ENCODE measurements around the gene PRUNE2.

GRCh38 chr9:76893395-76893932 lies 12.4 kb downstream of the PRUNE2 start:
- TF ChIP-seq EZH2phosphoT487 (IDR thresholded peaks at IDR 0.05; ENCODE audit: borderline replicate concordance) (no peak), JUND (IDR thresholded peaks at IDR 0.05) (no peak), POLR2A (IDR thresholded peaks at IDR 0.05; ENCODE audit: borderline replicate concordance, extremely low read depth, insufficient read depth, insufficient read length) (no peak), CTCF (IDR thresholded peaks at IDR 0.05 in 2 of 3, conservative IDR thresholded peaks at IDR 0.05 in 1 of 3; ENCODE audit: borderline replicate concordance in 1 of 3, insufficient read depth in 1 of 3, low read depth in 2 of 3, low read length in 2 of 3) (no peak), EGR1 (IDR thresholded peaks at IDR 0.05; ENCODE audit: low read depth) (no peak), REST (IDR thresholded peaks at IDR 0.05; ENCODE audit: low read depth) (no peak), YY1 (IDR thresholded peaks at IDR 0.05; ENCODE audit: extremely low read depth, insufficient replicate concordance, low read depth, low read length) (no peak), CBX3 (IDR thresholded peaks at IDR 0.05; ENCODE audit: low read depth) (no peak), EZH2 (IDR thresholded peaks at IDR 0.05) (no peak), POLR2AphosphoS5 (IDR thresholded peaks at IDR 0.05; ENCODE audit: low read depth, low read length) (no peak)
- TF ChIP-seq, protein P1, sequence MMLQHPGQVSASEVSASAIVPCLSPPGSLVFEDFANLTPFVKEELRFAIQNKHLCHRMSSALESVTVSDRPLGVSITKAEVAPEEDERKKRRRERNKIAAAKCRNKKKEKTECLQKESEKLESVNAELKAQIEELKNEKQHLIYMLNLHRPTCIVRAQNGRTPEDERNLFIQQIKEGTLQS (IDR thresholded peaks at IDR 0.05): no peak

All from HCT116 (cell line).